IPS-11a (cell line): ENCODE results near the gene TMEM178A.
A peak's percentile ranks its signal among the peaks of the same experiment; 100 is the strongest.
"Not testable (repeated sequence)": the region's sequence is repeated elsewhere in the genome, so short reads cannot be mapped to it uniquely, and the experiment has no call there.

Experiments used
- H3K4me3 ChIP-seq: one replicate; pipeline ENCODE4 v1.5.1; 2013; ENCODE audit warnings: low read depth, low read length, control low read depth

The TMEM178A gene

GRCh38 chr2:39647104-39647765 lies 18.5 kb upstream of the TMEM178A start:
- H3K4me3 ChIP-seq = no peak overlapping the region

- no peak overlapping the region for H3K4me3 ChIP-seq
These were observed 17.1 kb upstream of the TMEM178A start for GRCh38 chr2:39648580-39648979.

GRCh38 chr2:39649511-39649910 lies 16.2 kb upstream of the TMEM178A start:
- no peak overlapping the region for H3K4me3 ChIP-seq

- no peak overlapping the region for H3K4me3 ChIP-seq
These were observed 15.2 kb upstream of the TMEM178A start for GRCh38 chr2:39650468-39650867.

- not testable (repeated sequence) for H3K4me3 ChIP-seq
These were observed 9.5 kb upstream of the TMEM178A start for GRCh38 chr2:39656215-39656614.

GRCh38 chr2:39657287-39657937 lies 8.3 kb upstream of the TMEM178A start:
- H3K4me3 ChIP-seq = no peak overlapping the region

- no peak overlapping the region for H3K4me3 ChIP-seq
These were observed 7.3 kb upstream of the TMEM178A start for GRCh38 chr2:39658371-39658770.

GRCh38 chr2:39659765-39660611 lies 5.7 kb upstream of the TMEM178A start:
- H3K4me3 ChIP-seq = no peak overlapping the region

- H3K4me3 ChIP-seq = no peak overlapping the region
These were observed 5.0 kb upstream of the TMEM178A start for GRCh38 chr2:39660612-39661236.

- no peak overlapping the region for H3K4me3 ChIP-seq
These were observed 3.9 kb upstream of the TMEM178A start for GRCh38 chr2:39661826-39662225.

GRCh38 chr2:39663187-39663930 lies 2.4 kb upstream of the TMEM178A start:
- H3K4me3 ChIP-seq = no peak overlapping the region

- H3K4me3 ChIP-seq = no peak overlapping the region
These were observed 1.4 kb upstream of the TMEM178A start for GRCh38 chr2:39664232-39664887.

GRCh38 chr2:39664888-39665591 lies 677 bp upstream of the TMEM178A start:
- H3K4me3 ChIP-seq = peak overlapping the region; percentile 44

- peak overlapping the region; percentile 69 for H3K4me3 ChIP-seq
These were observed 879 bp downstream of the TMEM178A start for GRCh38 chr2:39666491-39667101.

GRCh38 chr2:39667104-39667885 lies 1.6 kb downstream of the TMEM178A start:
- peak overlapping the region; percentile 69 for H3K4me3 ChIP-seq

GRCh38 chr2:39667886-39668276 lies 2.2 kb downstream of the TMEM178A start:
- no peak overlapping the region for H3K4me3 ChIP-seq

GRCh38 chr2:39668576-39669080 lies 2.9 kb downstream of the TMEM178A start:
- no peak overlapping the region for H3K4me3 ChIP-seq

- no peak overlapping the region for H3K4me3 ChIP-seq
These were observed 5.9 kb downstream of the TMEM178A start for GRCh38 chr2:39671604-39672003.
